Neuronal stem cell (in vitro differentiated cells): ENCODE results near the gene FCAMR.
A peak's percentile ranks its signal among the peaks of the same experiment; 100 is the strongest.

Source experiments
- DNase-seq: peaks from one replicate; pipeline ENCODE4 v3.0.0-alpha.2; 2013; ENCODE audit warnings: low spot score
- H2AFZ ChIP-seq: one replicate; pipeline ENCODE4 v1.6.1; 2013; ENCODE audit warnings: mild to moderate bottlenecking, low read length, inconsistent platforms
- H2AK5ac ChIP-seq: 2 replicates; pipeline ENCODE4 v1.6.1; 2013; ENCODE audit warnings: low read depth, mild to moderate bottlenecking, inconsistent platforms, low read length, moderate library complexity, mixed read lengths
- H2BK120ac ChIP-seq: 2 replicates; pipeline ENCODE4 v1.6.1; 2013; ENCODE audit warnings: low read depth, mild to moderate bottlenecking, inconsistent platforms, low read length, moderate library complexity, mixed read lengths
- H2BK12ac ChIP-seq: one replicate; pipeline ENCODE4 v1.6.1; 2013; ENCODE audit warnings: low read length, inconsistent platforms
- H2BK15ac ChIP-seq: 2 replicates; pipeline ENCODE4 v1.6.1; 2013; ENCODE audit warnings: mild to moderate bottlenecking, low read length, inconsistent platforms, mixed read lengths
- H2BK5ac ChIP-seq: one replicate; pipeline ENCODE4 v1.6.1; 2013; ENCODE audit warnings: inconsistent platforms, mild to moderate bottlenecking, low read length, moderate library complexity
- H3K14ac ChIP-seq: one replicate; pipeline ENCODE4 v1.6.1; 2013; ENCODE audit warnings: low read length, inconsistent platforms
- H3K18ac ChIP-seq: 2 replicates; pipeline ENCODE4 v1.6.1; 2013; ENCODE audit warnings: low read length, inconsistent platforms
- H3K23ac ChIP-seq: 2 replicates; pipeline ENCODE4 v1.6.1; 2013; ENCODE audit warnings: low read depth, mild to moderate bottlenecking, mixed read lengths, low read length, inconsistent platforms; ENCODE audit not compliant: poor library complexity
- H3K27ac ChIP-seq: replicated peaks from 3 replicates; pipeline ENCODE4 v1.5.1; 2013; ENCODE audit warnings: low read length, inconsistent platforms
- H3K27me3 ChIP-seq, 3 experiments: 2 replicates each; pipeline ENCODE4 v1.6.1; 2013; ENCODE audit warnings: low read length in 3 of 3, mild to moderate bottlenecking in 2 of 3, inconsistent platforms in 1 of 3, low read depth in 1 of 3, mixed read lengths in 1 of 3, moderate library complexity in 1 of 3; ENCODE audit not compliant: control insufficient read depth in 3 of 3, insufficient read depth in 3 of 3
- H3K36me3 ChIP-seq, 2 donors: replicated peaks in 1 of 2; 2 replicates each; pipeline ENCODE4 v1.6.1; 2013; ENCODE audit warnings: low read length in 2 of 2; ENCODE audit not compliant: control insufficient read depth in 2 of 2, insufficient read depth in 2 of 2
- H3K4ac ChIP-seq: 2 replicates; pipeline ENCODE4 v1.6.1; 2013; ENCODE audit warnings: inconsistent platforms, mild to moderate bottlenecking, low read length, moderate library complexity
- H3K4me1 ChIP-seq, 2 donors: 1 replicate in 1 of 2; 2 replicates in 1 of 2; pipeline ENCODE4 v1.6.1; 2013; ENCODE audit warnings: low read length in 2 of 2, low read depth in 1 of 2; ENCODE audit not compliant: control insufficient read depth in 2 of 2, insufficient read depth in 1 of 2
- H3K4me2 ChIP-seq: one replicate; pipeline ENCODE4 v1.6.1; 2013; ENCODE audit warnings: mild to moderate bottlenecking, low read length, inconsistent platforms; ENCODE audit not compliant: insufficient read depth, poor library complexity, severe bottlenecking
- H3K4me3 ChIP-seq, 2 donors: 2 replicates each; pipeline ENCODE4 v1.5.1; 2013; ENCODE audit warnings: low read length in 2 of 2, mild to moderate bottlenecking in 2 of 2, inconsistent platforms in 1 of 2, moderate library complexity in 1 of 2
- H3K79me1 ChIP-seq: one replicate; pipeline ENCODE4 v1.6.1; 2013; ENCODE audit warnings: low read depth, mild to moderate bottlenecking, inconsistent platforms, low read length, moderate library complexity
- H3K9ac ChIP-seq: one replicate; pipeline ENCODE4 v1.6.1; 2013; ENCODE audit warnings: mild to moderate bottlenecking, low read depth, low read length, inconsistent platforms; ENCODE audit not compliant: poor library complexity
- H3K9me3 ChIP-seq, 2 donors: replicated peaks in 1 of 2; 2 replicates each; pipeline versions ENCODE3 to v1.6.1; 2013; ENCODE audit warnings: low read length in 2 of 2, mild to moderate bottlenecking in 2 of 2, inconsistent platforms in 1 of 2, low read depth in 1 of 2, mixed read lengths in 1 of 2, moderate library complexity in 1 of 2; ENCODE audit not compliant: control insufficient read depth in 2 of 2, insufficient read depth in 1 of 2
- H4K8ac ChIP-seq: one replicate; pipeline ENCODE4 v1.6.1; 2013; ENCODE audit warnings: low read depth, mild to moderate bottlenecking, inconsistent platforms, low read length, moderate library complexity
- H4K91ac ChIP-seq: one replicate; pipeline ENCODE4 v1.6.1; 2013; ENCODE audit warnings: low read length, low read depth, mild to moderate bottlenecking, inconsistent platforms; ENCODE audit not compliant: poor library complexity
- whole genome bisulfite sequencing, 2 donors: extraction: QIAGEN DNeasy Blood & Tissue Kit; methylation state at CpG; one replicate each; pipeline ENCODE4 v1.1.7; 2013; ENCODE audit warnings: missing lambda C conversion rate in 2 of 2, mixed read lengths in 1 of 2; ENCODE audit not compliant: insufficient read length in 2 of 2, insufficient replicate concordance in 1 of 2; ENCODE audit errors: extremely low coverage in 2 of 2; 5-methylcytosine and 5-hydroxymethylcytosine counted together

The FCAMR gene

GRCh38 chr1:206946261-206946660, 24.0 kb downstream of the FCAMR start, which contains the start of gene PIGR:
Gene PIGR, minus strand, starts transcription at chr1:206946466. Its CDS starts 5,935 bp downstream, at chr1:206940531.
- DNase-seq = no peak
- no CpG with 5 or more reads among the region's 7 CpGs for WGBS, 2 donors
- H3K36me3 ChIP-seq = no peaks in the 10 kb centered on the region
- no peak within 1 kb of the TSS for H2BK12ac ChIP-seq
- H3K4me2 ChIP-seq = no peak within 1 kb of the TSS
- no peak within 1 kb of the TSS for H3K9ac ChIP-seq
- H3K4ac ChIP-seq = no peak within 1 kb of the TSS
- H3K79me1 ChIP-seq = no peaks in the 10 kb centered on the region
- peak within 1 kb of the TSS; percentile 31 for H3K23ac ChIP-seq
- no peak within 1 kb of the TSS for H4K8ac ChIP-seq
- H2BK5ac ChIP-seq = peak within 1 kb of the TSS; percentile 6
- H2BK15ac ChIP-seq = no peak within 1 kb of the TSS
- H4K91ac ChIP-seq = no peak within 1 kb of the TSS
- H3K27me3 ChIP-seq = peaks cover 0 to 22% (median 0%) of the 10 kb centered on the region in 3 experiments
- H2BK120ac ChIP-seq = no peak within 1 kb of the TSS
- no peak within 1 kb of the TSS for H2AK5ac ChIP-seq
- no peak within 1 kb of the TSS for H3K4me3 ChIP-seq
- H3K14ac ChIP-seq = peak within 1 kb of the TSS; percentile 23
- H3K27ac ChIP-seq = no peak within 1 kb of the TSS
- H2AFZ ChIP-seq = no peak within 1 kb of the TSS
- no peaks in the 10 kb centered on the region for H3K4me1 ChIP-seq
- H3K9me3 ChIP-seq = peaks cover 0 to 2% of the 10 kb centered on the region in 2 donors
- H3K18ac ChIP-seq = no peak within 1 kb of the TSS

- Histone ChIP-seq H2BK5ac (peak overlapping the region; percentile 6), H2BK12ac (no peak overlapping the region), H3K4ac (no peak overlapping the region), H2BK120ac (no peak overlapping the region), H3K4me2 (no peak overlapping the region), H3K23ac (peak overlapping the region; percentile 31), H3K27ac (no peak overlapping the region), H3K27me3 (peaks cover 0 to 23% (median 0%) of the 10 kb centered on the region in 3 experiments), H4K91ac (no peak overlapping the region), H3K36me3 (no peaks in the 10 kb centered on the region), H2BK15ac (no peak overlapping the region), H3K4me1 (no peaks in the 10 kb centered on the region), H3K4me3 (no peak overlapping the region), H2AK5ac (no peak overlapping the region), H4K8ac (no peak overlapping the region), H3K18ac (no peak overlapping the region), H3K9ac (no peak overlapping the region), H2AFZ (no peak overlapping the region), H3K9me3 (peaks cover 0 to 2% of the 10 kb centered on the region in 2 donors), H3K79me1 (no peaks in the 10 kb centered on the region), H3K14ac (peak overlapping the region; percentile 23)
- no CpG with 5 or more reads among the region's 4 CpGs for WGBS, 2 donors
- no peak for DNase-seq
These were observed 24.5 kb downstream of the FCAMR start for GRCh38 chr1:206945779-206946178.

GRCh38 chr1:206944703-206945102, 25.6 kb downstream of the FCAMR start:
- no peak overlapping the region for H3K9ac ChIP-seq
- no peak overlapping the region for H3K4ac ChIP-seq
- peaks cover 0 to 2% of the 10 kb centered on the region in 2 donors for H3K9me3 ChIP-seq
- H4K8ac ChIP-seq = no peak overlapping the region
- no peak overlapping the region for H3K4me2 ChIP-seq
- no peak overlapping the region for H2BK15ac ChIP-seq
- H4K91ac ChIP-seq = no peak overlapping the region
- H3K36me3 ChIP-seq = no peaks in the 10 kb centered on the region
- H2BK5ac ChIP-seq = no peak overlapping the region
- H3K27me3 ChIP-seq = peaks cover 0 to 23% (median 0%) of the 10 kb centered on the region in 3 experiments
- H3K18ac ChIP-seq = no peak overlapping the region
- peak overlapping the region; percentile 6 for H2AK5ac ChIP-seq
- H3K23ac ChIP-seq = no peak overlapping the region
- no peak overlapping the region for H2AFZ ChIP-seq
- no peak overlapping the region for H3K4me3 ChIP-seq
- no CpG with 5 or more reads among the region's 5 CpGs for WGBS, 2 donors
- no peak overlapping the region for H3K14ac ChIP-seq
- H3K79me1 ChIP-seq = no peaks in the 10 kb centered on the region
- no peaks in the 10 kb centered on the region for H3K4me1 ChIP-seq
- no peak overlapping the region for H2BK120ac ChIP-seq
- H2BK12ac ChIP-seq = no peak overlapping the region
- H3K27ac ChIP-seq = no peak overlapping the region
- no peak for DNase-seq

- no peak overlapping the region for H3K27ac ChIP-seq
- no peak overlapping the region for H2AFZ ChIP-seq
- no peak overlapping the region for H2BK120ac ChIP-seq
- H3K4me3 ChIP-seq = no peak overlapping the region
- no peak overlapping the region for H2BK5ac ChIP-seq
- no peak overlapping the region for H2BK12ac ChIP-seq
- H3K27me3 ChIP-seq = peaks cover 0 to 15% (median 0%) of the 10 kb centered on the region in 3 experiments
- H3K4me2 ChIP-seq = no peak overlapping the region
- DNase-seq = no peak
- no peak overlapping the region for H4K91ac ChIP-seq
- peaks cover 0 to 2% of the 10 kb centered on the region in 2 donors for H3K9me3 ChIP-seq
- no peak overlapping the region for H3K9ac ChIP-seq
- H4K8ac ChIP-seq = no peak overlapping the region
- H3K18ac ChIP-seq = no peak overlapping the region
- no CpG with 5 or more reads among the region's 6 CpGs for WGBS, 2 donors
- H3K36me3 ChIP-seq = no peaks in the 10 kb centered on the region
- no peak overlapping the region for H3K14ac ChIP-seq
- H3K23ac ChIP-seq = no peak overlapping the region
- H3K4me1 ChIP-seq = no peaks in the 10 kb centered on the region
- H3K79me1 ChIP-seq = no peaks in the 10 kb centered on the region
- no peak overlapping the region for H2AK5ac ChIP-seq
- no peak overlapping the region for H3K4ac ChIP-seq
- no peak overlapping the region for H2BK15ac ChIP-seq
These were observed 28.4 kb downstream of the FCAMR start for GRCh38 chr1:206941766-206942418.
